Upper lobe of left lung (tissue), 4 donors: Measurements from ENCODE around the gene GTPBP2.

Experiments
- POLR2A ChIP-seq, 4 donors: fragments of 450-650 bp; IDR thresholded peaks; one replicate each; pipeline ENCODE4 v1.5.1; 2016 to 2017; ENCODE audit warnings: antibody characterized with exemption in 4 of 4, mild to moderate bottlenecking in 2 of 4
- POLR2AphosphoS5 ChIP-seq, 2 donors: sonication (generic); formaldehyde crosslinking; IDR thresholded peaks; one replicate each; pipeline ENCODE4 v1.5.1; 2017; ENCODE audit warnings: antibody characterized with exemption in 2 of 2
- TF ChIP-seq, protein P1 (sequence below), 6 experiments: fragments of 450-650 bp in 4 of 6; fragments of 200-600 bp in 2 of 6; sonication (generic) in 2 of 6; IDR thresholded peaks; one replicate each; pipeline ENCODE4 v1.5.1; 2016 to 2019; ENCODE audit warnings: antibody characterized with exemption in 6 of 6

DNA sequence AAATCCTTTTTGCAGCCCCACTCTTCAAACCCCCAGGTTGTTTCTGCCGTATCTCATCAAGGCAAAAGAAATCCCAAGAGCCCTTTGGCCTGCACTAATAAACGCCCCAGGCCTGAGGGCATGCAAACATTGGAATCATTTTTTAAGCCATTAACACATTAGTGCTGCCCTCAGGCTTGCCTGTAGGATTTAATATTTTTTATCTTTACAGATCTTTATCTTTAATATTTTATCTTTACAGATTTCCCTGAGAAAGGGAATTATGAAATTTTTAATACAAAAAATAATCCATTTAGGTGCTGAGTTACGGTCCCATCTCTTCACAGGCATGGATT, 14.7 kb downstream of the GTPBP2 start:
- no peak for TF ChIP-seq POLR2A (IDR thresholded peaks at IDR 0.05)
- TF ChIP-seq POLR2AphosphoS5 (IDR thresholded peaks at IDR 0.05), result no peak
- TF ChIP-seq, protein P1, sequence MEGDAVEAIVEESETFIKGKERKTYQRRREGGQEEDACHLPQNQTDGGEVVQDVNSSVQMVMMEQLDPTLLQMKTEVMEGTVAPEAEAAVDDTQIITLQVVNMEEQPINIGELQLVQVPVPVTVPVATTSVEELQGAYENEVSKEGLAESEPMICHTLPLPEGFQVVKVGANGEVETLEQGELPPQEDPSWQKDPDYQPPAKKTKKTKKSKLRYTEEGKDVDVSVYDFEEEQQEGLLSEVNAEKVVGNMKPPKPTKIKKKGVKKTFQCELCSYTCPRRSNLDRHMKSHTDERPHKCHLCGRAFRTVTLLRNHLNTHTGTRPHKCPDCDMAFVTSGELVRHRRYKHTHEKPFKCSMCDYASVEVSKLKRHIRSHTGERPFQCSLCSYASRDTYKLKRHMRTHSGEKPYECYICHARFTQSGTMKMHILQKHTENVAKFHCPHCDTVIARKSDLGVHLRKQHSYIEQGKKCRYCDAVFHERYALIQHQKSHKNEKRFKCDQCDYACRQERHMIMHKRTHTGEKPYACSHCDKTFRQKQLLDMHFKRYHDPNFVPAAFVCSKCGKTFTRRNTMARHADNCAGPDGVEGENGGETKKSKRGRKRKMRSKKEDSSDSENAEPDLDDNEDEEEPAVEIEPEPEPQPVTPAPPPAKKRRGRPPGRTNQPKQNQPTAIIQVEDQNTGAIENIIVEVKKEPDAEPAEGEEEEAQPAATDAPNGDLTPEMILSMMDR (IDR thresholded peaks at IDR 0.05), result no peak
